Activated gamma-delta T cell treated with Interleukin-2 at 50 U/mL for 16 hours (primary cell): ENCODE data around the gene LRG1.

Source experiments
- DNase-seq: peaks from one replicate; pipeline ENCODE4 v3.0.0-alpha.2; 2020

Gene LRG1, protein sequence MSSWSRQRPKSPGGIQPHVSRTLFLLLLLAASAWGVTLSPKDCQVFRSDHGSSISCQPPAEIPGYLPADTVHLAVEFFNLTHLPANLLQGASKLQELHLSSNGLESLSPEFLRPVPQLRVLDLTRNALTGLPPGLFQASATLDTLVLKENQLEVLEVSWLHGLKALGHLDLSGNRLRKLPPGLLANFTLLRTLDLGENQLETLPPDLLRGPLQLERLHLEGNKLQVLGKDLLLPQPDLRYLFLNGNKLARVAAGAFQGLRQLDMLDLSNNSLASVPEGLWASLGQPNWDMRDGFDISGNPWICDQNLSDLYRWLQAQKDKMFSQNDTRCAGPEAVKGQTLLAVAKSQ

GRCh38 chr19:4539693-4540581 lies at the start of gene LRG1:
LRG1 (minus strand) TSS chr19:4540036; CDS start chr19:4540013, 23 bp downstream.
- DNase-seq: no peak

- no peak for DNase-seq
Observed at GRCh38 chr19:4588291-4588761, 48.5 kb upstream of the LRG1 start.

GRCh38 chr19:4587527-4587926 lies 47.7 kb upstream of the LRG1 start:
- no peak for DNase-seq

- no peak for DNase-seq
Observed at GRCh38 chr19:4586691-4587090, 46.9 kb upstream of the LRG1 start.

DNA sequence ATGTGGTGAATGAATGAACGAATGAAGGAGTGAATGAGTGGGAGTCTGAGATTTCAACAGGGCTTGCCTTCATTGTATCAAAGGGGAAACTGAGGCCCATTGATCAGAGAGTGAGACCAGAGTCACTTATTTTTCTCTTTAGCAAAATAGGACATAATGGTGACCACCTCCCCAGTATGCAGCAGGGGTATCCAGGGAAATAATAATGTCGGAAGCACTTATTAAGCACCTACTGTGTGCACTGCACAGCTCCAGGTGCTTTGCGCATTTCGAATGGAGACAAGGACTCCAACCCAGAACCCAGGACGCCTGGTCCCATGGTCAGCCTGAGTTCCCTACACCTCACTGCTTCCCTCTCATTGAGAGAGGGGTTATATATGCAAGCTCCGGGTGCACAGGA lies 46.4 kb upstream of the LRG1 start:
- DNase-seq: no peak

DNA sequence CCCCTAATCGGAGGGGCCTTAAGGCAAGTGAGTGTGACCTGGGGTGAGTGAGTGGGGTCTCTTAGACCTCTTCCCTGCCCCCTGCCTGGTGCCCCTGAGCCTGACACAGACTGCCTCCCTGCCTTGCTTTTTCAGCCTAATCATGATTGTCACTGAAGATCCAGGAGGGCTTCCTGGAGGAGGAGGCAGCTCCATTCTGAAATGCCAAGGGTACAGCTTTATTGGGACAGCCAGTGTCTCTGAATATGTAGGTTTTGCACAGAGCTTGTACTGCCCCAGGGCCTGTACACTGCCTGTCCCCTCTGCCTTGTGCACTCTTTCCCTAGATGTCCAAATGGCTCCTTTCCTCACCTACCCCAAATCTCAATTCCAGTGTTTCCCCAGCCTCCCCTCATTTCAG lies 45.7 kb upstream of the LRG1 start:
- DNase-seq: no peak

- DNase-seq: no peak
Observed at GRCh38 chr19:4584670-4585460, 45.0 kb upstream of the LRG1 start.

DNA sequence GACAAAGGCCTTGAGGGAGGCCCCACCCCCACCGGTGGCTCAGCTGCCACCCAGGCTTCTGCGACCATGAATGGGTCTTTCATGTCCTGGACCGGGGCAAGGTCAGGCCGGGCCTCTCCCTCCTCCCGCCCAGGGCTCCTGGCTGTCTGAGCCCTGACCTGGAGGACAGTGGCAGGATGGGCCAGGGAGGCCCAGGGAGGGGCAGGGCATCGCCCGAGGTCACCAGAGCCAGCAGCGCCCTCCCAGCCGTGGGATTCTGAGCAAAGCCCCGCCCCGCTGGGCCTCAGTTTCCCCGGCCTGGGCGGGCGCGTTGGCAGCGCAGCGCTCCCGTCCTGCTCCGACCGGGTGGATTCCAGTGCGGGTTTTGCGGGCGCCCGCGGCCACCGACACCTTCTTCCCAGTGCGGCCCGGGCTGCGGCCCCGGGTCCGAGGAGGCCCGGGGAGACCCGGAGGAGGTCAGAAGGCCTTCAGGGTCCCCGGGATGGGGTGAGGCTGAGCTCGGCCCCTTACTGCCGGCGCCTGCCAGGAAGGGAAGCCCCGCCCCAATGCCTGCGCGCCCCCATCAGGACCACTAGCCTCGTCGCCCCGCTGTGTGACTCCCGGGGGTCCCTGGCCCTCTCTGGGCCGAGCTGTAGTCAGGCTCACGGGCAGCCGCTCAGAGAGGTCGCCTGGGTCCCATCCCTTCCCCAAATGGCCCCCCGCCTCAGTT lies 44.3 kb upstream of the LRG1 start:
- DNase-seq: no peak

DNA sequence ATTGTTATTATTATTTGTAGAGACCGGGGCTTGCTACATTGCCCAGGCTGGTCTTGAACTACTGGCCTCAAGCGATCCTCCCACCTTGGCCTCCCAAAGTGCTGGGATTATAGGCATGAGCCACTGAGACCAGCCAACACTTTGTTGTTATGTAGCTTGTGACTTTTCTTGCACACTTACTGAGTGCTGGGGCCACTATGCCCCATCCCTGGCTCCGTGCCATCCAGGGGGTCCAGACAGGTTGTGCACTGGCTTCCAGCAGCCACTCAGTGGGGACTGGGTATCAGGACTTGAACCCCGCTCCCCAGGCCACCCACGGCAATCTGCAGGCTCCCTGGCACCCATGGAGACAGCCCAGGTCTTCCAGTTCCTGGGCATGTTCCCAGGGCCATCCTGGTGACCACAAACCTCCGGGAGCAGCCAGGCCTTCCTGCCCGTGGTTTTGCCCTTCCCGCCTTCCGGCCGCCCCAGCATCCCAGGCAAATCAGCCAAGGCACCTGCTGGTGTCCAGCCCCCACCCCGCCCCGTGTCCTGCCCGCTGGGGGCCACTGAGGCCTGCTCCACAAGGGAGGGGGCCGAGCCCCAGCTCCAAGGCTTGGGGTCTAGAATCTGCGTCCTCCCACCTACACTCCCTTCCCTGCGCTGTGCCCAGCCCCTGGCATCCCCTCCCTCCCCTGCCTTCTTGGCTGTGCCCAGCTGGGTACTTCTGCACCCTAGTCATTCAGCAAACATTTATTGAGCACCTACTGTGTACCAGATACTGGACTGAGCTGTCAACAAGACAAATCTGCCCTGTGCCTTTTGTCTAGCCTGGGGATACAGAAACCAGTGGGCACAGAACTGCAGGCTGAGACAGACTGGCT lies 43.4 kb upstream of the LRG1 start:
- DNase-seq: no peak

- DNase-seq: no peak
Observed at GRCh38 chr19:4581666-4582553, 42.1 kb upstream of the LRG1 start.

DNA sequence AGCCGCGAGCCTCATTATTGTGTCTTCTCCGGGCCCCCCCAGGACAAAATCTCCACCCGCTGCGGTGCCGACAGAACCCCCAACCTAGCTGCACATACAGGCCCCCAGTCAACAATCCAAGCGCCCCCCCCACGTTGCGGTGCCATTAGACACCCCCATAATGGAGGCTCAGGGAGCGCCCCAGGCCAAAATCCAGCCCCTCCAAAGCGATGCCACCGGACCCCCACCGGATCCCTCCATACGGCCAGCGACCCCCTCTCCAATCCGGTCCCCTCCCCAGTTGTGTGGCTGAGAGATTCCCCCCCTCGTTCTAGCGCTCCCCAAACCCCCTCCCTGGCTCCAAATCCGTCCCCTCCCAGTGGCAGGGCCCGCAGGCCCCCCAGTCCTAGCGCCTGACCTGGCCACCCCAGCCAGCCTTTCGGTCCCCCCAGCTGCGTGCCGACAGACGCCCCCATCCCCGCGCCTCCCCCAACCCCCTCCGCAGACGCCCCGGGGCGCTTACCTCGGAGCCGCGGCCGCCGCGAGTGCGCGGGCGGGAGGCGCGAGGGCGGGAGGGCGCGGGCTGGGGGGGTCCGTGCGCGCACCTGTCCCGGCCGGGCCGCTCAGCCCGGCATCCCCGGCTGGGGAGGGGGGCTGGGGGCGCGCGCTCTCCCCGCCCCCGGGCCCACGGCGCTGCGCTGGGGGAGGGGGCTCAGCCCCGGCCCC lies 41.3 kb upstream of the LRG1 start:
- no peak for DNase-seq

GRCh38 chr19:4580021-4580901 lies 40.4 kb upstream of the LRG1 start:
- DNase-seq: no peak

GRCh38 chr19:4579389-4579788 lies 39.6 kb upstream of the LRG1 start:
- no peak for DNase-seq

DNA sequence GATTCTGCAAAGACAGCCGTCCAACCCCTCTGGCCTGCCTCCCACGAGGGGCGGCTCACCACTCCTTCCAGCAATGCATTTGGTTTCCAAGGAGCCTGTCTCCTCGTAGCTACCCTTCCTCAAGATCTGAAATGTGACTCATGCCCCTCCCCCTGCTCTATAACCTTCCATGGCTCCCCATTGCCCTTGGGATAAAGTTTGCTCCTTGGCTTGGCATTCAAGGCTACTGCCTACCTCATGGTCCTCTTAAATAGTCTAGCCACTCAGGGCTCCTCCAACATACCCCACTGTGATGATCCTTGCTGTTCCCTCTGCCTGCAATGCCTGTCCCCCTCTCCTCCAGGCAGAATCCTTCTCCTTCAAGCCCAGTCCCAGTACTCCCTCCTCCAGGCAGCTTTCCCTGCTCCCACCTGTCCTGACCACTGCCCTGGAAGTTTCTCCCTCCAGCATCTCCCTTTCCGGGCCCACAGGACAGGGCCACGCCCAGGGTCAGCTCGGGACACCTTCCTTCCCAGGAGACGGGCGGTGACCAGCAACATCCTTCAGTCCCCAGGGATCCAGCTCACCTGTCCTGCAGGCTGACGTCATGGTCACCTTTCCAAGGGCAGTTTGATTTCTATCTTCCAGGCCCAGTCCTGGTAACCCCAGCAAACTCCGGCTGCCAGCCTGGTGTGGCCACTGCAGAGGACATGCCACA lies 38.9 kb upstream of the LRG1 start:
- DNase-seq: no peak

DNA sequence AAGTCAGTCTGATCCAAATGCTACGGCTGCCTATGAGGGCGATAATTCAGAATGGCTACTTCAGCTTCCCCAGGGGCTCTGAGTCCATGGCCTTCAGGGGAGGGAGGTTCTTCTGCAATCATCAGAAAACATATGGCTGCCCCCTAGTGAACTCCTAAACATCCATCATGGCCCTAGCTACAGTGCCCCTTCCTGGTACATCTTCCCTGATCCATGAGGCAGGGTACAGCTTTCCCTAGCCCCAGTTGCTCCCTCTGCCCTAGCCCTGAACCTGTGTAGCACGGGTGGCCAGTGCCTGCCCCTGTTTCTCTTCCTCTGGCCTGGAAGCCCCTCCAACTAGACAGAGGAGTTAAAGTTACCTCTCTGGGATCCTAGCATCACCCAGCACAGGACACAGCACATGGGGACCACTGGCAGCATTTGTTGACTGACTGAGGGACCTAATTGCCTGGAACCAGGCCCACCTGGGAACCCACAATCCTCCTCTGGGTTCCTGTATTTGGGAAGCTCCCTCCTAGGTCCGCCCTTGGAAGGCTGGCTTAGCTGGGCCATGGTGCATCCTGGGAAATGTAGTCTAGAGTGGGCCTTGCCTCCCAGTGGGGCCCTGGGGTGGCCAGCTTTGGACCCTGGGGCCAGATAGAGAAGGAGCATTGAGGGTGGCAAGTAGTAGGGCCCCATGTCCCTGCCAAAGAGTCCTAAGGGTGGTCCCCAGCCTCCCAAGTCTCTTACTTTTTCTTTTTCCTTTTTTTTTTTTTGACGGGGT lies 37.4 kb upstream of the LRG1 start:
- no peak for DNase-seq

DNA sequence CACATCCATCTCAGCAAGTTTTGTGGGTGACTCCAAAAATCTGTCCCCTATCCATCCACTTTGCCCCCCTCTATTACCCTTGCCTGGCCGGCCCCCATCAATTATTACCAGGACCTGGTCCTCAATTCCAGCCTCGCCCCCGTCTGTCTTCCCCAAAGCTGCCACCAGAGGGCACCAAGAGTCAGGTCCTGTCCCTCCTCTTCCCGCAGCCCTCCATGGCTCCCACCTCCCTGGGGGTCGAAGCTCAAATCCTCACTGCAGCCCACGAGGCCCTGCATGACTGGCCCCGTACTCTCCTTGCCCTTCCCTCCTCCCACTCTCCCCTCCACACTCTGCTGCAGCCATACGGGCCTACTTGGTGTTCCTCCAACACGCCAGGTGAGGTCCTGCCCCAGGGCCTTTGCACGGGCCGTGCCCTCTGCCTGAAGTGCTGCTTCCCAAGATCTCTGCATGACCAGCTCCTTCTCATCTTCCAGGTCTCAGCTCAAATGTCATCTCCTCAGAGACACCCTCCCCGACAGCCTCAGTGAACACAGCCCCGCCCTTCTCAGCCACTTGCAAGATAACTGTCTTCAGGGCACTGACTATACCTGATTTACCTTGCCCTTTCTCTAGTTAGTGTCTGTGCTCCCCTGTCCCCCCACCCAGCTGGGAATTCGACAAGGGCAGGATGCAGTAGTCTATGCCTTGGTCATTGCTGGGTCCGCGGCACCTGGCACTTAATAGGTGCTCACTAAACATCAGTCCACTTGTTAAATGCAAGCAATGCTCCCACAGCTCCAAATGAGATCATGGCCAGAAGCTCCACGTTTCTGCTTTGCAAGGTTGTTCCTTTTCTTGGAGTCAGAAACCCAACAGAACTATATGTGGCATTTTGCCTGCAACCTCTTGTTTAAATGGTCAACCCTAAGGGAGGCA lies 36.4 kb upstream of the LRG1 start:
- DNase-seq: peak; percentile 70
